Neural cell (in vitro differentiated cells): ENCODE data around the gene SUPT20HL1. TPM values are rescaled to one million over a fixed set of nuclear protein-coding genes. Genes with fewer than 3 reads are reported as not detected.

Experiments
- H2AFZ ChIP-seq: fragments of 200-600, 300-800 bp; sonication (generic), shearing (Covaris generic); 2 replicates; pipeline ENCODE4 v1.6.0; 2014; ENCODE audit warnings: low read depth, mild to moderate bottlenecking, antibody characterized with exemption, low read length, moderate library complexity
- H3F3A ChIP-seq: fragments of 200-600 bp; shearing (Covaris generic); 2 replicates; pipeline ENCODE4 v1.6.1; 2016; ENCODE audit warnings: mild to moderate bottlenecking, moderate library complexity, mixed read lengths, antibody characterized with exemption, low read length; ENCODE audit not compliant: insufficient read depth, poor library complexity, severe bottlenecking
- H3K27ac ChIP-seq: fragments of 200-600, 300-800 bp; sonication (generic), shearing (Covaris generic); 2 replicates; pipeline ENCODE4 v1.5.1; 2014; ENCODE audit warnings: mild to moderate bottlenecking, low read length, moderate library complexity
- H3K27me3 ChIP-seq: fragments of 300-800, 200-600 bp; sonication (generic), shearing (Covaris generic); 2 replicates; pipeline ENCODE4 v1.6.0; 2014; ENCODE audit warnings: mild to moderate bottlenecking, low read depth, low read length, moderate library complexity; ENCODE audit not compliant: insufficient read depth
- H3K36me3 ChIP-seq: fragments of 300-800, 200-600 bp; sonication (generic), shearing (Covaris generic); 2 replicates; pipeline ENCODE4 v1.5.1; 2014; ENCODE audit warnings: mild to moderate bottlenecking, antibody characterized with exemption, low read length, moderate library complexity; ENCODE audit not compliant: insufficient read depth
- H3K4me2 ChIP-seq: fragments of 300-800, 200-600 bp; sonication (generic), shearing (Covaris generic); 2 replicates; pipeline ENCODE4 v1.6.0; 2014; ENCODE audit warnings: mild to moderate bottlenecking, low read length
- H3K4me3 ChIP-seq: fragments of 300-800, 200-600 bp; sonication (generic), shearing (Covaris generic); 2 replicates; pipeline ENCODE4 v1.5.1; 2014; ENCODE audit warnings: mild to moderate bottlenecking, low read length, moderate library complexity
- H3K79me2 ChIP-seq: fragments of 200-600 bp; shearing (Covaris generic); replicated peaks from 2 replicates; pipeline ENCODE4 v1.6.0; 2014; ENCODE audit warnings: mild to moderate bottlenecking, low read length, moderate library complexity; ENCODE audit not compliant: insufficient read depth
- H3K9ac ChIP-seq: fragments of 300-800, 200-600 bp; sonication (generic), shearing (Covaris generic); 2 replicates; pipeline ENCODE4 v1.6.1; 2016; ENCODE audit warnings: mild to moderate bottlenecking, low read length, mixed read lengths
- H3K9me2 ChIP-seq: fragments of 200-600 bp; shearing (Covaris generic); 2 replicates; pipeline ENCODE4 v1.6.1; 2016; ENCODE audit warnings: mild to moderate bottlenecking, low read length, mixed read lengths; ENCODE audit not compliant: insufficient read depth
- H3K9me3 ChIP-seq: fragments of 200-600, 300-800 bp; sonication (generic), shearing (Covaris generic); 2 replicates; pipeline ENCODE4 v1.6.1; 2016; ENCODE audit warnings: mild to moderate bottlenecking, mixed run types, low read length, moderate library complexity, mixed read lengths
- H4K20me1 ChIP-seq: fragments of 200-600 bp; shearing (Covaris generic); 2 replicates; pipeline ENCODE4 v1.6.1; 2016; ENCODE audit warnings: mild to moderate bottlenecking, mixed run types; ENCODE audit not compliant: insufficient read depth
- EP300 ChIP-seq: fragments of 450-650 bp; conservative IDR thresholded peaks from 2 replicates; pipeline ENCODE4 v1.6.1; 2014; ENCODE audit warnings: antibody characterized with exemption, mild to moderate bottlenecking, moderate library complexity; ENCODE audit not compliant: poor library complexity, severe bottlenecking
- EZH2 ChIP-seq: fragments of 200-600, 300-800 bp; shearing (Covaris generic), sonication (generic); IDR thresholded peaks from 2 replicates; pipeline ENCODE4 v1.6.1; 2014; ENCODE audit warnings: antibody characterized with exemption, low read length, borderline replicate concordance, mild to moderate bottlenecking; ENCODE audit not compliant: insufficient read depth, poor library complexity, severe bottlenecking
- MXI1 ChIP-seq: fragments of 450-650 bp; conservative IDR thresholded peaks from 2 replicates; pipeline ENCODE4 v1.6.1; 2014; ENCODE audit warnings: antibody characterized with exemption, mild to moderate bottlenecking; ENCODE audit not compliant: poor library complexity, severe bottlenecking
- POLR2AphosphoS5 ChIP-seq: IDR thresholded peaks from 2 replicates; pipeline ENCODE4 v1.6.1; 2012
- RAD21 ChIP-seq: fragments of 450-650 bp; conservative IDR thresholded peaks from 2 replicates; pipeline ENCODE4 v1.6.1; 2014; ENCODE audit warnings: antibody characterized with exemption, mild to moderate bottlenecking, moderate library complexity
- SMC3 ChIP-seq: fragments of 450-650 bp; conservative IDR thresholded peaks from 2 replicates; pipeline ENCODE4 v1.6.1; 2014; ENCODE audit warnings: antibody characterized with exemption, mild to moderate bottlenecking, moderate library complexity; ENCODE audit not compliant: poor library complexity
- TAF1 ChIP-seq: IDR thresholded peaks from 2 replicates; pipeline ENCODE4 v1.6.1; 2012; ENCODE audit warnings: low read depth
- polyA plus RNA-seq: library from polyadenylated mRNA; depleted of rRNA; stranded (reverse); fragments of >200 nt; gene quantifications from 2 replicates; pipeline ENCODE4 v1.2.3, GENCODE V29; 2014
- TF ChIP-seq, protein P1 (sequence below): IDR thresholded peaks from 2 replicates; pipeline ENCODE4 v1.6.1; 2012; ENCODE audit warnings: borderline replicate concordance
- TF ChIP-seq, protein P2 (sequence below): fragments of 450-650 bp; IDR thresholded peaks from 2 replicates; pipeline ENCODE4 v1.5.1; 2014; ENCODE audit warnings: antibody characterized with exemption, mild to moderate bottlenecking, moderate library complexity; ENCODE audit not compliant: poor library complexity, severe bottlenecking

Gene SUPT20HL1
- polyA plus RNA-seq, 1 donor from 2014 or later: not detected

- H3K9me2 ChIP-seq: no peaks in the 10 kb centered on the region
- no peak overlapping the region for H2AFZ ChIP-seq
- H3K27me3 ChIP-seq: no peaks in the 10 kb centered on the region
- H3K4me2 ChIP-seq: no peak overlapping the region
- H3K79me2 ChIP-seq: no peaks in the 10 kb centered on the region
- no peak overlapping the region for H3K9ac ChIP-seq
- H4K20me1 ChIP-seq: no peaks in the 10 kb centered on the region
- no peaks in the 10 kb centered on the region for H3F3A ChIP-seq
- no peak overlapping the region for H3K4me3 ChIP-seq
- TF ChIP-seq RAD21: no peak
- TF ChIP-seq, protein P1, sequence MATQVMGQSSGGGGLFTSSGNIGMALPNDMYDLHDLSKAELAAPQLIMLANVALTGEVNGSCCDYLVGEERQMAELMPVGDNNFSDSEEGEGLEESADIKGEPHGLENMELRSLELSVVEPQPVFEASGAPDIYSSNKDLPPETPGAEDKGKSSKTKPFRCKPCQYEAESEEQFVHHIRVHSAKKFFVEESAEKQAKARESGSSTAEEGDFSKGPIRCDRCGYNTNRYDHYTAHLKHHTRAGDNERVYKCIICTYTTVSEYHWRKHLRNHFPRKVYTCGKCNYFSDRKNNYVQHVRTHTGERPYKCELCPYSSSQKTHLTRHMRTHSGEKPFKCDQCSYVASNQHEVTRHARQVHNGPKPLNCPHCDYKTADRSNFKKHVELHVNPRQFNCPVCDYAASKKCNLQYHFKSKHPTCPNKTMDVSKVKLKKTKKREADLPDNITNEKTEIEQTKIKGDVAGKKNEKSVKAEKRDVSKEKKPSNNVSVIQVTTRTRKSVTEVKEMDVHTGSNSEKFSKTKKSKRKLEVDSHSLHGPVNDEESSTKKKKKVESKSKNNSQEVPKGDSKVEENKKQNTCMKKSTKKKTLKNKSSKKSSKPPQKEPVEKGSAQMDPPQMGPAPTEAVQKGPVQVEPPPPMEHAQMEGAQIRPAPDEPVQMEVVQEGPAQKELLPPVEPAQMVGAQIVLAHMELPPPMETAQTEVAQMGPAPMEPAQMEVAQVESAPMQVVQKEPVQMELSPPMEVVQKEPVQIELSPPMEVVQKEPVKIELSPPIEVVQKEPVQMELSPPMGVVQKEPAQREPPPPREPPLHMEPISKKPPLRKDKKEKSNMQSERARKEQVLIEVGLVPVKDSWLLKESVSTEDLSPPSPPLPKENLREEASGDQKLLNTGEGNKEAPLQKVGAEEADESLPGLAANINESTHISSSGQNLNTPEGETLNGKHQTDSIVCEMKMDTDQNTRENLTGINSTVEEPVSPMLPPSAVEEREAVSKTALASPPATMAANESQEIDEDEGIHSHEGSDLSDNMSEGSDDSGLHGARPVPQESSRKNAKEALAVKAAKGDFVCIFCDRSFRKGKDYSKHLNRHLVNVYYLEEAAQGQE: no peak
- no peak for TF ChIP-seq POLR2AphosphoS5
- no peak for TF ChIP-seq MXI1
- TF ChIP-seq, protein P2, sequence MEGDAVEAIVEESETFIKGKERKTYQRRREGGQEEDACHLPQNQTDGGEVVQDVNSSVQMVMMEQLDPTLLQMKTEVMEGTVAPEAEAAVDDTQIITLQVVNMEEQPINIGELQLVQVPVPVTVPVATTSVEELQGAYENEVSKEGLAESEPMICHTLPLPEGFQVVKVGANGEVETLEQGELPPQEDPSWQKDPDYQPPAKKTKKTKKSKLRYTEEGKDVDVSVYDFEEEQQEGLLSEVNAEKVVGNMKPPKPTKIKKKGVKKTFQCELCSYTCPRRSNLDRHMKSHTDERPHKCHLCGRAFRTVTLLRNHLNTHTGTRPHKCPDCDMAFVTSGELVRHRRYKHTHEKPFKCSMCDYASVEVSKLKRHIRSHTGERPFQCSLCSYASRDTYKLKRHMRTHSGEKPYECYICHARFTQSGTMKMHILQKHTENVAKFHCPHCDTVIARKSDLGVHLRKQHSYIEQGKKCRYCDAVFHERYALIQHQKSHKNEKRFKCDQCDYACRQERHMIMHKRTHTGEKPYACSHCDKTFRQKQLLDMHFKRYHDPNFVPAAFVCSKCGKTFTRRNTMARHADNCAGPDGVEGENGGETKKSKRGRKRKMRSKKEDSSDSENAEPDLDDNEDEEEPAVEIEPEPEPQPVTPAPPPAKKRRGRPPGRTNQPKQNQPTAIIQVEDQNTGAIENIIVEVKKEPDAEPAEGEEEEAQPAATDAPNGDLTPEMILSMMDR: no peak
- no peak for TF ChIP-seq EZH2
- TF ChIP-seq TAF1: no peak
- TF ChIP-seq EP300: no peak
- no peak for TF ChIP-seq SMC3
- no peaks in the 10 kb centered on the region for H3K9me3 ChIP-seq
- no peak overlapping the region for H3K27ac ChIP-seq
- H3K36me3 ChIP-seq: no peaks in the 10 kb centered on the region
Measured at GRCh38 chrX:24369816-24370215, 9.4 kb downstream of the SUPT20HL1 start.

- no peak overlapping the region for H3K4me2 ChIP-seq
- H3K4me3 ChIP-seq: no peak overlapping the region
Measured at GRCh38 chrX:24371391-24371972, 11.0 kb downstream of the SUPT20HL1 start.

More at GRCh38 chrX:24371391-24371972, 11.0 kb downstream of the SUPT20HL1 start:
- Histone ChIP-seq H2AFZ (no peak overlapping the region), H3K9ac (no peak overlapping the region), H3K36me3 (no peaks in the 10 kb centered on the region), H3F3A (no peaks in the 10 kb centered on the region), H3K9me2 (no peaks in the 10 kb centered on the region), H3K79me2 (no peaks in the 10 kb centered on the region), H3K27ac (no peak overlapping the region), H3K9me3 (no peaks in the 10 kb centered on the region), H4K20me1 (no peaks in the 10 kb centered on the region), H3K27me3 (no peaks in the 10 kb centered on the region)
- TF ChIP-seq RAD21 (peak; percentile 43), MXI1 (no peak)
- TF ChIP-seq, protein P2: peak; percentile 42
